SK-N-SH (cell line): ENCODE measurements around the gene NCKAP5. TPM values are rescaled to one million over a fixed set of nuclear protein-coding genes. Genes with fewer than 3 reads are reported as not detected.

Source experiments
- CTCF ChIA-PET: fragments of 300-600, 350-600 bp; formaldehyde crosslinking; extraction: SDS; loops from one replicate; lab custom pipeline; 2021; lab: Yijun Ruan, JAX
- POLR2A ChIA-PET: fragments of 350-600 bp; sonication (Branson Sonifier 250); formaldehyde crosslinking; extraction: SDS; loops from one replicate; lab custom pipeline; 2020; ENCODE audit warnings: antibody characterized with exemption, inconsistent platforms; lab: Yijun Ruan, JAX
- DNase-seq: peaks from one replicate; pipeline ENCODE4 v3.0.0; 2012
- H2AFZ ChIP-seq: fragments of 200-600 bp; sonication (generic); 2 replicates; pipeline ENCODE4 v1.8.1; 2016; ENCODE audit warnings: antibody characterized with exemption, mild to moderate bottlenecking, low read depth
- H3F3A ChIP-seq: fragments of 200-600 bp; sonication (generic); replicated peaks from 2 replicates; pipeline ENCODE3; 2016; ENCODE audit warnings: antibody characterized with exemption, mild to moderate bottlenecking; ENCODE audit not compliant: insufficient read depth
- H3K27ac ChIP-seq, 2 experiments: fragments of 200-500 bp in 1 of 2; fragments of 200-600 bp in 1 of 2; sonication (Bioruptor generic) in 1 of 2; sonication (generic), shearing (Covaris generic) in 1 of 2; 2 replicates each; pipeline versions ENCODE4 v1.5.1 to v1.6.1; 2014 to 2016; ENCODE audit warnings: low read depth in 2 of 2, inconsistent platforms in 1 of 2, low read length in 1 of 2, mild to moderate bottlenecking in 1 of 2, mixed read lengths in 1 of 2
- H3K27me3 ChIP-seq: fragments of 200-600 bp; sonication (generic), shearing (Covaris generic); 2 replicates; pipeline ENCODE4 v1.6.1; 2016; ENCODE audit warnings: mixed run types; ENCODE audit not compliant: insufficient read depth
- H3K36me3 ChIP-seq, 2 experiments: fragments of 200-500 bp in 1 of 2; fragments of 200-600 bp in 1 of 2; sonication (Bioruptor generic) in 1 of 2; sonication (generic) in 1 of 2; replicated peaks in 1 of 2; 2 replicates each; pipeline versions ENCODE3 to v1.5.1; 2014 to 2016; ENCODE audit warnings: low read length in 1 of 2, mild to moderate bottlenecking in 1 of 2; ENCODE audit not compliant: insufficient read depth in 2 of 2, control insufficient read depth in 1 of 2
- H3K4me1 ChIP-seq, 2 experiments: fragments of 200-500 bp in 1 of 2; fragments of 200-600 bp in 1 of 2; sonication (Bioruptor generic) in 1 of 2; sonication (generic), shearing (Covaris generic) in 1 of 2; 2 replicates each; pipeline versions ENCODE4 v1.5.1 to v1.6.1; 2014 to 2016; ENCODE audit warnings: low read depth in 1 of 2, low read length in 1 of 2, mixed run types in 1 of 2; ENCODE audit not compliant: insufficient read depth in 2 of 2, control insufficient read depth in 1 of 2
- H3K4me2 ChIP-seq: fragments of 200-600 bp; sonication (generic), shearing (Covaris generic); 2 replicates; pipeline ENCODE4 v1.6.1; 2017; ENCODE audit warnings: mixed run types
- H3K4me3 ChIP-seq, 2 experiments: fragments of 200-500 bp in 1 of 2; fragments of 200-600 bp in 1 of 2; sonication (Bioruptor generic) in 1 of 2; sonication (generic), shearing (Covaris generic) in 1 of 2; 2 replicates each; pipeline versions ENCODE4 v1.5.1 to v1.8.1; 2014 to 2016; ENCODE audit warnings: low read depth in 2 of 2, inconsistent platforms in 1 of 2, low read length in 1 of 2, mild to moderate bottlenecking in 1 of 2, mixed read lengths in 1 of 2, moderate library complexity in 1 of 2
- H3K79me2 ChIP-seq: fragments of 200-600 bp; sonication (generic); 2 replicates; pipeline ENCODE4 v1.8.1; 2017; ENCODE audit warnings: mild to moderate bottlenecking; ENCODE audit not compliant: insufficient read depth
- H3K9ac ChIP-seq: fragments of 200-600 bp; sonication (generic); 2 replicates; pipeline ENCODE4 v1.6.1; 2017; ENCODE audit warnings: mixed run types
- H3K9me2 ChIP-seq: fragments of 200-600 bp; sonication (generic); 2 replicates; pipeline ENCODE4 v1.6.1; 2017; ENCODE audit warnings: mixed run types
- H3K9me3 ChIP-seq: fragments of 200-600 bp; sonication (generic); 2 replicates; pipeline ENCODE4 v1.6.1; 2017; ENCODE audit warnings: mixed run types, mild to moderate bottlenecking, moderate library complexity
- H4K20me1 ChIP-seq: fragments of 200-600 bp; sonication (generic); 2 replicates; pipeline ENCODE4 v1.6.1; 2017; ENCODE audit warnings: mild to moderate bottlenecking, mixed run types; ENCODE audit not compliant: insufficient read depth
- CHD2 ChIP-seq: fragments of 150-350 bp; IDR thresholded peaks from 2 replicates; pipeline ENCODE4 v1.6.1; 2018; ENCODE audit warnings: low read length; ENCODE audit not compliant: partially characterized antibody
- ELF1 ChIP-seq: IDR thresholded peaks from 2 replicates; pipeline ENCODE4 v1.4.0; 2012
- GABPA ChIP-seq: IDR thresholded peaks from 2 replicates; pipeline ENCODE4 v1.4.0; 2012; ENCODE audit warnings: low read depth, mild to moderate bottlenecking
- GATA2 ChIP-seq: sonication (generic); formaldehyde crosslinking; IDR thresholded peaks from 2 replicates; pipeline ENCODE4 v1.5.0; 2020; ENCODE audit warnings: mild to moderate bottlenecking, missing genetic modification reagents
- MXI1 ChIP-seq: IDR thresholded peaks from 2 replicates; pipeline ENCODE4 v1.6.1; 2012; ENCODE audit warnings: mild to moderate bottlenecking, low read depth, low read length, improper control_type of control experiment
- POLR2AphosphoS5 ChIP-seq: IDR thresholded peaks from 2 replicates; pipeline ENCODE4 v1.6.1; 2012; ENCODE audit warnings: low read depth, low read length
- RFX5 ChIP-seq: IDR thresholded peaks from 2 replicates; pipeline ENCODE4 v1.6.1; 2012; ENCODE audit warnings: mild to moderate bottlenecking, improper control_type of control experiment, low read length
- RXRA ChIP-seq: IDR thresholded peaks from 2 replicates; pipeline ENCODE4 v1.4.0; 2012; ENCODE audit warnings: low read depth, mild to moderate bottlenecking, borderline replicate concordance
- SIN3A ChIP-seq: IDR thresholded peaks from 2 replicates; pipeline ENCODE4 v1.6.1; 2012; ENCODE audit warnings: low read depth, mild to moderate bottlenecking, low read length, moderate library complexity, borderline replicate concordance
- TAF1 ChIP-seq: IDR thresholded peaks from 2 replicates; pipeline ENCODE4 v1.6.1; 2012; ENCODE audit warnings: low read depth, mild to moderate bottlenecking, low read length, moderate library complexity, borderline replicate concordance
- TCF12 ChIP-seq: IDR thresholded peaks from 2 replicates; pipeline ENCODE4 v1.4.0; 2012
- YY1 ChIP-seq: IDR thresholded peaks from 2 replicates; pipeline ENCODE4 v1.4.0; 2012; ENCODE audit warnings: low read depth, mild to moderate bottlenecking
- polyA plus RNA-seq, 3 experiments: library from polyadenylated mRNA; depleted of rRNA; stranded (reverse); fragments of >200 nt; gene quantifications; 2 replicates each; pipeline ENCODE4 v1.2.3, GENCODE V29; 2012
- TF ChIP-seq, protein P1 (sequence below): IDR thresholded peaks from 2 replicates; pipeline ENCODE4 v1.4.0; 2012; ENCODE audit warnings: low read depth, borderline replicate concordance
- TF ChIP-seq, protein P2 (sequence below): IDR thresholded peaks from 2 replicates; pipeline ENCODE4 v1.4.0; 2012; ENCODE audit warnings: low read depth, borderline replicate concordance
- TF ChIP-seq, protein P3 (sequence below): IDR thresholded peaks from 2 replicates; pipeline ENCODE4 v1.4.0; 2012; ENCODE audit warnings: low read depth
- TF ChIP-seq, protein P4 (sequence below): IDR thresholded peaks from 2 replicates; pipeline ENCODE4 v1.6.1; 2012; ENCODE audit warnings: mild to moderate bottlenecking, low read depth, low read length, moderate library complexity
- TF ChIP-seq, protein P5 (sequence below): IDR thresholded peaks from 2 replicates; pipeline ENCODE4; 2012
- TF ChIP-seq, protein P6 (sequence below): fragments of 150-350 bp; IDR thresholded peaks from 2 replicates; pipeline ENCODE4 v1.6.1; 2017; ENCODE audit warnings: antibody characterized with exemption, low read length, low read depth, borderline replicate concordance

Gene NCKAP5
- polyA plus RNA-seq, 1 of the 3 experiments (the other 2 are of a cell fraction) = 0.02 TPM

DNA sequence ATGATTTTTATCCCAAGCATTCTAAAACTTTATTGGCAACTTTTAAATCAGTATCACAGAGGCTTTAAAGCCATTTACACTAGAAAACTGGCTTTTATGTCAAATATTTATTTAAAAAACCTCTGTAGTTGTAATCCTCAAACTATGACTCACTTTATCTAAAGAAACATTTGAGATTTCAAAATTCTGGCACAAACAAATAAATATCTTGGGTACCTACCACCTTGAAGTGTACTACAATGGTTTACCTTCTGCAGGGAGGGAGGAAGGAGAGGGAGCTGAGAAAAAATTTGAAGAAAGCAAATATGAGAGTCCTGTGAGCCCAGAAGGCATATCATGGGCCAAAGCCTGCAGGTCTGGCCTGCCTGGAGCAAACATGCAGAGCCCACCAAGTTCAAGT lies 155.6 kb downstream of the NCKAP5 start:
- CTCF ChIA-PET = no interaction called here
- Histone ChIP-seq H3K79me2 (no peaks in the 10 kb centered on the region), H3K27ac (no peak overlapping the region), H3K9ac (no peak overlapping the region), H3K9me2 (no peaks in the 10 kb centered on the region), H3K9me3 (no peaks in the 10 kb centered on the region), H4K20me1 (no peaks in the 10 kb centered on the region), H3K36me3 (no peaks in the 10 kb centered on the region), H3K4me3 (no peak overlapping the region), H2AFZ (no peak overlapping the region), H3K27me3 (no peaks in the 10 kb centered on the region; the same call in 1 of the 2 replicates), H3K4me2 (no peak overlapping the region), H3F3A (no peaks in the 10 kb centered on the region), H3K4me1 (peaks cover 0 to 7% of the 10 kb centered on the region in 2 experiments; a peak in 2 of 4 replicates)
- DNase-seq = no peak
- TF ChIP-seq SIN3A (no peak), RXRA (no peak), TAF1 (no peak), RFX5 (no peak), YY1 (no peak), ELF1 (no peak), GATA2 (CRISPR knock-in tag) (no peak), GABPA (no peak), TCF12 (no peak), MXI1 (no peak), POLR2AphosphoS5 (no peak), CHD2 (no peak)
- TF ChIP-seq, protein P1, sequence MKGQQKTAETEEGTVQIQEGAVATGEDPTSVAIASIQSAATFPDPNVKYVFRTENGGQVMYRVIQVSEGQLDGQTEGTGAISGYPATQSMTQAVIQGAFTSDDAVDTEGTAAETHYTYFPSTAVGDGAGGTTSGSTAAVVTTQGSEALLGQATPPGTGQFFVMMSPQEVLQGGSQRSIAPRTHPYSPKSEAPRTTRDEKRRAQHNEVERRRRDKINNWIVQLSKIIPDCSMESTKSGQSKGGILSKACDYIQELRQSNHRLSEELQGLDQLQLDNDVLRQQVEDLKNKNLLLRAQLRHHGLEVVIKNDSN = no peak
- TF ChIP-seq, protein P2, sequence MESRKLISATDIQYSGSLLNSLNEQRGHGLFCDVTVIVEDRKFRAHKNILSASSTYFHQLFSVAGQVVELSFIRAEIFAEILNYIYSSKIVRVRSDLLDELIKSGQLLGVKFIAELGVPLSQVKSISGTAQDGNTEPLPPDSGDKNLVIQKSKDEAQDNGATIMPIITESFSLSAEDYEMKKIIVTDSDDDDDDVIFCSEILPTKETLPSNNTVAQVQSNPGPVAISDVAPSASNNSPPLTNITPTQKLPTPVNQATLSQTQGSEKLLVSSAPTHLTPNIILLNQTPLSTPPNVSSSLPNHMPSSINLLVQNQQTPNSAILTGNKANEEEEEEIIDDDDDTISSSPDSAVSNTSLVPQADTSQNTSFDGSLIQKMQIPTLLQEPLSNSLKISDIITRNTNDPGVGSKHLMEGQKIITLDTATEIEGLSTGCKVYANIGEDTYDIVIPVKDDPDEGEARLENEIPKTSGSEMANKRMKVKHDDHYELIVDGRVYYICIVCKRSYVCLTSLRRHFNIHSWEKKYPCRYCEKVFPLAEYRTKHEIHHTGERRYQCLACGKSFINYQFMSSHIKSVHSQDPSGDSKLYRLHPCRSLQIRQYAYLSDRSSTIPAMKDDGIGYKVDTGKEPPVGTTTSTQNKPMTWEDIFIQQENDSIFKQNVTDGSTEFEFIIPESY = no peak
- TF ChIP-seq, protein P3, sequence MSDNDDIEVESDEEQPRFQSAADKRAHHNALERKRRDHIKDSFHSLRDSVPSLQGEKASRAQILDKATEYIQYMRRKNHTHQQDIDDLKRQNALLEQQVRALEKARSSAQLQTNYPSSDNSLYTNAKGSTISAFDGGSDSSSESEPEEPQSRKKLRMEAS = no peak
- TF ChIP-seq, protein P4, sequence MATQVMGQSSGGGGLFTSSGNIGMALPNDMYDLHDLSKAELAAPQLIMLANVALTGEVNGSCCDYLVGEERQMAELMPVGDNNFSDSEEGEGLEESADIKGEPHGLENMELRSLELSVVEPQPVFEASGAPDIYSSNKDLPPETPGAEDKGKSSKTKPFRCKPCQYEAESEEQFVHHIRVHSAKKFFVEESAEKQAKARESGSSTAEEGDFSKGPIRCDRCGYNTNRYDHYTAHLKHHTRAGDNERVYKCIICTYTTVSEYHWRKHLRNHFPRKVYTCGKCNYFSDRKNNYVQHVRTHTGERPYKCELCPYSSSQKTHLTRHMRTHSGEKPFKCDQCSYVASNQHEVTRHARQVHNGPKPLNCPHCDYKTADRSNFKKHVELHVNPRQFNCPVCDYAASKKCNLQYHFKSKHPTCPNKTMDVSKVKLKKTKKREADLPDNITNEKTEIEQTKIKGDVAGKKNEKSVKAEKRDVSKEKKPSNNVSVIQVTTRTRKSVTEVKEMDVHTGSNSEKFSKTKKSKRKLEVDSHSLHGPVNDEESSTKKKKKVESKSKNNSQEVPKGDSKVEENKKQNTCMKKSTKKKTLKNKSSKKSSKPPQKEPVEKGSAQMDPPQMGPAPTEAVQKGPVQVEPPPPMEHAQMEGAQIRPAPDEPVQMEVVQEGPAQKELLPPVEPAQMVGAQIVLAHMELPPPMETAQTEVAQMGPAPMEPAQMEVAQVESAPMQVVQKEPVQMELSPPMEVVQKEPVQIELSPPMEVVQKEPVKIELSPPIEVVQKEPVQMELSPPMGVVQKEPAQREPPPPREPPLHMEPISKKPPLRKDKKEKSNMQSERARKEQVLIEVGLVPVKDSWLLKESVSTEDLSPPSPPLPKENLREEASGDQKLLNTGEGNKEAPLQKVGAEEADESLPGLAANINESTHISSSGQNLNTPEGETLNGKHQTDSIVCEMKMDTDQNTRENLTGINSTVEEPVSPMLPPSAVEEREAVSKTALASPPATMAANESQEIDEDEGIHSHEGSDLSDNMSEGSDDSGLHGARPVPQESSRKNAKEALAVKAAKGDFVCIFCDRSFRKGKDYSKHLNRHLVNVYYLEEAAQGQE = no peak
- TF ChIP-seq, protein P5, sequence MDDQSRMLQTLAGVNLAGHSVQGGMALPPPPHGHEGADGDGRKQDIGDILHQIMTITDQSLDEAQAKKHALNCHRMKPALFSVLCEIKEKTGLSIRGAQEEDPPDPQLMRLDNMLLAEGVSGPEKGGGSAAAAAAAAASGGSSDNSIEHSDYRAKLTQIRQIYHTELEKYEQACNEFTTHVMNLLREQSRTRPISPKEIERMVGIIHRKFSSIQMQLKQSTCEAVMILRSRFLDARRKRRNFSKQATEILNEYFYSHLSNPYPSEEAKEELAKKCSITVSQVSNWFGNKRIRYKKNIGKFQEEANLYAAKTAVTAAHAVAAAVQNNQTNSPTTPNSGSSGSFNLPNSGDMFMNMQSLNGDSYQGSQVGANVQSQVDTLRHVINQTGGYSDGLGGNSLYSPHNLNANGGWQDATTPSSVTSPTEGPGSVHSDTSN = no peak
- TF ChIP-seq, protein P6, sequence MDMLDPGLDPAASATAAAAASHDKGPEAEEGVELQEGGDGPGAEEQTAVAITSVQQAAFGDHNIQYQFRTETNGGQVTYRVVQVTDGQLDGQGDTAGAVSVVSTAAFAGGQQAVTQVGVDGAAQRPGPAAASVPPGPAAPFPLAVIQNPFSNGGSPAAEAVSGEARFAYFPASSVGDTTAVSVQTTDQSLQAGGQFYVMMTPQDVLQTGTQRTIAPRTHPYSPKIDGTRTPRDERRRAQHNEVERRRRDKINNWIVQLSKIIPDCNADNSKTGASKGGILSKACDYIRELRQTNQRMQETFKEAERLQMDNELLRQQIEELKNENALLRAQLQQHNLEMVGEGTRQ = no peak
- POLR2A ChIA-PET = interaction anchor here (0.6 kb wide), 1 partner anchor 15 kb away, joined by 3 read pairs; no protein-coding TSS in a partner anchor
